SK-N-SH (cell line): Measurements from ENCODE around the gene RNF217. TPM values are rescaled to one million over a fixed set of nuclear protein-coding genes. Genes with fewer than 3 reads are reported as not detected.

Experiments
- CTCF ChIA-PET: fragments of 300-600, 350-600 bp; formaldehyde crosslinking; extraction: SDS; loops from one replicate; lab custom pipeline; 2021; lab: Yijun Ruan, JAX
- POLR2A ChIA-PET: fragments of 350-600 bp; sonication (Branson Sonifier 250); formaldehyde crosslinking; extraction: SDS; loops from one replicate; lab custom pipeline; 2020; ENCODE audit warnings: antibody characterized with exemption, inconsistent platforms; lab: Yijun Ruan, JAX
- DNase-seq: peaks from one replicate; pipeline ENCODE4 v3.0.0; 2012
- H2AFZ ChIP-seq: fragments of 200-600 bp; sonication (generic); 2 replicates; pipeline ENCODE4 v1.8.1; 2016; ENCODE audit warnings: antibody characterized with exemption, mild to moderate bottlenecking, low read depth
- H3F3A ChIP-seq: fragments of 200-600 bp; sonication (generic); replicated peaks from 2 replicates; pipeline ENCODE3; 2016; ENCODE audit warnings: antibody characterized with exemption, mild to moderate bottlenecking; ENCODE audit not compliant: insufficient read depth
- H3K27ac ChIP-seq, 2 experiments: fragments of 200-500 bp in 1 of 2; fragments of 200-600 bp in 1 of 2; sonication (Bioruptor generic) in 1 of 2; sonication (generic), shearing (Covaris generic) in 1 of 2; 2 replicates each; pipeline versions ENCODE4 v1.5.1 to v1.6.1; 2014 to 2016; ENCODE audit warnings: low read depth in 2 of 2, inconsistent platforms in 1 of 2, low read length in 1 of 2, mild to moderate bottlenecking in 1 of 2, mixed read lengths in 1 of 2
- H3K27me3 ChIP-seq: fragments of 200-600 bp; sonication (generic), shearing (Covaris generic); 2 replicates; pipeline ENCODE4 v1.6.1; 2016; ENCODE audit warnings: mixed run types; ENCODE audit not compliant: insufficient read depth
- H3K36me3 ChIP-seq, 2 experiments: fragments of 200-500 bp in 1 of 2; fragments of 200-600 bp in 1 of 2; sonication (Bioruptor generic) in 1 of 2; sonication (generic) in 1 of 2; replicated peaks in 1 of 2; 2 replicates each; pipeline versions ENCODE3 to v1.5.1; 2014 to 2016; ENCODE audit warnings: low read length in 1 of 2, mild to moderate bottlenecking in 1 of 2; ENCODE audit not compliant: insufficient read depth in 2 of 2, control insufficient read depth in 1 of 2
- H3K4me1 ChIP-seq, 2 experiments: fragments of 200-500 bp in 1 of 2; fragments of 200-600 bp in 1 of 2; sonication (Bioruptor generic) in 1 of 2; sonication (generic), shearing (Covaris generic) in 1 of 2; 2 replicates each; pipeline versions ENCODE4 v1.5.1 to v1.6.1; 2014 to 2016; ENCODE audit warnings: low read depth in 1 of 2, low read length in 1 of 2, mixed run types in 1 of 2; ENCODE audit not compliant: insufficient read depth in 2 of 2, control insufficient read depth in 1 of 2
- H3K4me2 ChIP-seq: fragments of 200-600 bp; sonication (generic), shearing (Covaris generic); 2 replicates; pipeline ENCODE4 v1.6.1; 2017; ENCODE audit warnings: mixed run types
- H3K4me3 ChIP-seq, 2 experiments: fragments of 200-500 bp in 1 of 2; fragments of 200-600 bp in 1 of 2; sonication (Bioruptor generic) in 1 of 2; sonication (generic), shearing (Covaris generic) in 1 of 2; 2 replicates each; pipeline versions ENCODE4 v1.5.1 to v1.8.1; 2014 to 2016; ENCODE audit warnings: low read depth in 2 of 2, inconsistent platforms in 1 of 2, low read length in 1 of 2, mild to moderate bottlenecking in 1 of 2, mixed read lengths in 1 of 2, moderate library complexity in 1 of 2
- H3K79me2 ChIP-seq: fragments of 200-600 bp; sonication (generic); 2 replicates; pipeline ENCODE4 v1.8.1; 2017; ENCODE audit warnings: mild to moderate bottlenecking; ENCODE audit not compliant: insufficient read depth
- H3K9ac ChIP-seq: fragments of 200-600 bp; sonication (generic); 2 replicates; pipeline ENCODE4 v1.6.1; 2017; ENCODE audit warnings: mixed run types
- H3K9me2 ChIP-seq: fragments of 200-600 bp; sonication (generic); 2 replicates; pipeline ENCODE4 v1.6.1; 2017; ENCODE audit warnings: mixed run types
- H3K9me3 ChIP-seq: fragments of 200-600 bp; sonication (generic); 2 replicates; pipeline ENCODE4 v1.6.1; 2017; ENCODE audit warnings: mixed run types, mild to moderate bottlenecking, moderate library complexity
- H4K20me1 ChIP-seq: fragments of 200-600 bp; sonication (generic); 2 replicates; pipeline ENCODE4 v1.6.1; 2017; ENCODE audit warnings: mild to moderate bottlenecking, mixed run types; ENCODE audit not compliant: insufficient read depth
- CHD2 ChIP-seq: fragments of 150-350 bp; IDR thresholded peaks from 2 replicates; pipeline ENCODE4 v1.6.1; 2018; ENCODE audit warnings: low read length; ENCODE audit not compliant: partially characterized antibody
- ELF1 ChIP-seq: IDR thresholded peaks from 2 replicates; pipeline ENCODE4 v1.4.0; 2012
- FOSL2 ChIP-seq: IDR thresholded peaks from 2 replicates; pipeline ENCODE4 v1.4.0; 2012; ENCODE audit warnings: low read depth, mild to moderate bottlenecking, moderate library complexity, borderline replicate concordance
- FOXJ3 ChIP-seq: sonication (generic); formaldehyde crosslinking; IDR thresholded peaks from 2 replicates; pipeline ENCODE4 v1.5.1; 2020; ENCODE audit warnings: mild to moderate bottlenecking, missing genetic modification reagents
- FOXM1 ChIP-seq: IDR thresholded peaks from 2 replicates; pipeline ENCODE4 v1.4.0; 2012; ENCODE audit warnings: low read depth, mild to moderate bottlenecking
- GABPA ChIP-seq: IDR thresholded peaks from 2 replicates; pipeline ENCODE4 v1.4.0; 2012; ENCODE audit warnings: low read depth, mild to moderate bottlenecking
- JUND ChIP-seq: IDR thresholded peaks from 2 replicates; pipeline ENCODE4 v1.4.0; 2012
- MEF2A ChIP-seq: IDR thresholded peaks from 2 replicates; pipeline ENCODE4 v1.4.0; 2012; ENCODE audit warnings: low read depth, borderline replicate concordance
- NRF1 ChIP-seq: IDR thresholded peaks from 2 replicates; pipeline ENCODE4 v1.6.1; 2012; ENCODE audit warnings: low read depth, mild to moderate bottlenecking, low read length
- RCOR1 ChIP-seq: fragments of 150-350 bp; IDR thresholded peaks from 2 replicates; pipeline ENCODE4 v1.6.1; 2017; ENCODE audit warnings: antibody characterized with exemption, low read length
- RFX5 ChIP-seq: IDR thresholded peaks from 2 replicates; pipeline ENCODE4 v1.6.1; 2012; ENCODE audit warnings: mild to moderate bottlenecking, improper control_type of control experiment, low read length
- RXRA ChIP-seq: IDR thresholded peaks from 2 replicates; pipeline ENCODE4 v1.4.0; 2012; ENCODE audit warnings: low read depth, mild to moderate bottlenecking, borderline replicate concordance
- SIN3A ChIP-seq: IDR thresholded peaks from 2 replicates; pipeline ENCODE4 v1.6.1; 2012; ENCODE audit warnings: low read depth, mild to moderate bottlenecking, low read length, moderate library complexity, borderline replicate concordance
- SMC3 ChIP-seq: IDR thresholded peaks from 2 replicates; pipeline ENCODE4 v1.6.1; 2012; ENCODE audit warnings: low read depth, low read length, improper control_type of control experiment
- TAF1 ChIP-seq: IDR thresholded peaks from 2 replicates; pipeline ENCODE4 v1.6.1; 2012; ENCODE audit warnings: low read depth, mild to moderate bottlenecking, low read length, moderate library complexity, borderline replicate concordance
- TCF12 ChIP-seq: IDR thresholded peaks from 2 replicates; pipeline ENCODE4 v1.4.0; 2012
- YY1 ChIP-seq: IDR thresholded peaks from 2 replicates; pipeline ENCODE4 v1.4.0; 2012; ENCODE audit warnings: low read depth, mild to moderate bottlenecking
- WGBS: methylation state at CpG from one replicate; pipeline ENCODE4 v1.1.6; 2017; ENCODE audit warnings: low lambda C conversion rate; 5-methylcytosine and 5-hydroxymethylcytosine counted together
- polyA plus RNA-seq, 3 experiments: library from polyadenylated mRNA; depleted of rRNA; stranded (reverse); fragments of >200 nt; gene quantifications; 2 replicates each; pipeline ENCODE4 v1.2.3, GENCODE V29; 2012
- TF ChIP-seq, protein P1 (sequence below): IDR thresholded peaks from 2 replicates; pipeline ENCODE4; 2012
- TF ChIP-seq, protein P2 (sequence below): IDR thresholded peaks from 2 replicates; pipeline ENCODE4 v1.4.0; 2012; ENCODE audit warnings: low read depth, borderline replicate concordance
- TF ChIP-seq, protein P3 (sequence below): IDR thresholded peaks from 2 replicates; pipeline ENCODE4 v1.4.0; 2012; ENCODE audit warnings: low read depth
- TF ChIP-seq, protein P4 (sequence below): fragments of 150-350 bp; IDR thresholded peaks from 2 replicates; pipeline ENCODE4 v1.6.1; 2016; ENCODE audit warnings: mild to moderate bottlenecking, low read depth, low read length

Gene RNF217
- polyA plus RNA-seq, 1 of the 3 experiments (the other 2 are of a cell fraction), result 0.28 TPM

DNA sequence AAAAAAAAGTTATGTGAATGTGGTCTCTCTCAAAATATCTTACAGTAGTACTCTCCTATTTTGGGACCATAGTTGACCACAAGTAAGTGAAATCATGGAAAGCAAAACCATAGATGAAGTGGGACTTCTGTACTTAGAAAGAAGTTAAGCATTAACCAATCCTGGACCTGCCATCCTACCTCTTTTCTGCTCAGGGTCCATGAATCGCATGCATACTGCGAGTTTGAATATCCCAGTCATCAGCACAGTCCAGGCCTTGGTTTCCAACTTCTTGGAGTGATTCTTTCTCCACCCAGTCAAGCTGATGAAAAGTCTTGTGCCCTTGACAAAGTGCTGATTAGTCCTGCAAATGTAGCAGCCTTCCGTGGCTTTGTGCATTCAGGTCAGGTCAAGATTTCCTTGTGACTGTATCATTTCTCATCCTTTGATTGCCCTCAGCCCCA, 46.0 kb downstream of the RNF217 start:
- Histone ChIP-seq H3K27ac (no peak overlapping the region), H3F3A (no peaks in the 10 kb centered on the region), H4K20me1 (no peaks in the 10 kb centered on the region), H3K9me2 (no peaks in the 10 kb centered on the region), H3K9ac (no peak overlapping the region), H3K36me3 (no peaks in the 10 kb centered on the region), H3K4me3 (no peak overlapping the region), H2AFZ (no peak overlapping the region), H3K4me1 (no peaks in the 10 kb centered on the region; a peak in 1 of 4 replicates), H3K4me2 (no peak overlapping the region), H3K9me3 (no peaks in the 10 kb centered on the region), H3K27me3 (no peaks in the 10 kb centered on the region), H3K79me2 (no peaks in the 10 kb centered on the region)
- no peak for DNase-seq
- TF ChIP-seq SIN3A (no peak), RFX5 (no peak), RXRA (no peak), FOXJ3 (CRISPR knock-in tag) (no peak), SMC3 (no peak), TCF12 (no peak), RCOR1 (no peak), FOSL2 (no peak), FOXM1 (no peak), YY1 (no peak), TAF1 (no peak), CHD2 (no peak), NRF1 (no peak), JUND (no peak), MEF2A (no peak), ELF1 (no peak)
- TF ChIP-seq, protein P1, sequence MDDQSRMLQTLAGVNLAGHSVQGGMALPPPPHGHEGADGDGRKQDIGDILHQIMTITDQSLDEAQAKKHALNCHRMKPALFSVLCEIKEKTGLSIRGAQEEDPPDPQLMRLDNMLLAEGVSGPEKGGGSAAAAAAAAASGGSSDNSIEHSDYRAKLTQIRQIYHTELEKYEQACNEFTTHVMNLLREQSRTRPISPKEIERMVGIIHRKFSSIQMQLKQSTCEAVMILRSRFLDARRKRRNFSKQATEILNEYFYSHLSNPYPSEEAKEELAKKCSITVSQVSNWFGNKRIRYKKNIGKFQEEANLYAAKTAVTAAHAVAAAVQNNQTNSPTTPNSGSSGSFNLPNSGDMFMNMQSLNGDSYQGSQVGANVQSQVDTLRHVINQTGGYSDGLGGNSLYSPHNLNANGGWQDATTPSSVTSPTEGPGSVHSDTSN, result no peak
- WGBS, result 8% methylated on average over 3 of the region's 3 CpGs
- ChIA-PET POLR2A (no interaction called here), CTCF (interaction anchor here (0.7 kb wide), 1 partner anchor 15 kb away, joined by 4 read pairs; no protein-coding TSS in a partner anchor)

DNA sequence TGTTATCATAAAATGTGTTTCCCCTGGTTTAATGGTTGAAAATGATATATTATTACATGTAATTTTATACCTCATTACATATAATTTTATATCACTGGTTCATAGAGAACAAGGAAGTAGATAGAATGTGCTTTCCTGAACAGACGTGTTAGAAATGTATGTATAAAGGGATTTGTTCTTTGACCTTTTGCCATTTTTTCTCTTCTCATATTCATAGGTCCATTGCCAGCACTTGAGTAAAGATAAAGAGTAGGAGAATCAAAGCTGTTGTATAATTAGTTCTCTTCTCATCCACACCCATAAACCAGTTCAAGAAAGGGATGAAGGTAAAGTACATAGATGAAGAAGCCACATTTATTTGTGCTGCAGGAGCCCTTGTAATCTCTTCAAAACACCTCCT, 46.7 kb downstream of the RNF217 start:
- H4K20me1 ChIP-seq, result no peaks in the 10 kb centered on the region
- DNase-seq, result no peak
- no peak overlapping the region for H3K9ac ChIP-seq
- no peaks in the 10 kb centered on the region for H3K9me2 ChIP-seq
- ChIA-PET CTCF (interaction anchor here (0.7 kb wide), 1 partner anchor 16 kb away, joined by 4 read pairs; no protein-coding TSS in a partner anchor), POLR2A (no interaction called here)
- H3K4me2 ChIP-seq, result no peak overlapping the region
- H3K36me3 ChIP-seq, result no peaks in the 10 kb centered on the region
- H3K27me3 ChIP-seq, result no peaks in the 10 kb centered on the region
- H3K79me2 ChIP-seq, result no peaks in the 10 kb centered on the region
- 23% methylated on average over 1 of the region's 1 CpG for WGBS
- H3K4me1 ChIP-seq, result peaks cover 0 to 4% of the 10 kb centered on the region in 2 experiments; a peak in 1 of 4 replicates
- no peak overlapping the region for H3K4me3 ChIP-seq
- no peak overlapping the region for H2AFZ ChIP-seq
- no peaks in the 10 kb centered on the region for H3F3A ChIP-seq
- no peaks in the 10 kb centered on the region for H3K9me3 ChIP-seq
- H3K27ac ChIP-seq, result no peak overlapping the region
- TF ChIP-seq GABPA, result no peak
- TF ChIP-seq MEF2A, result no peak
- TF ChIP-seq RFX5, result no peak
- TF ChIP-seq, protein P2, sequence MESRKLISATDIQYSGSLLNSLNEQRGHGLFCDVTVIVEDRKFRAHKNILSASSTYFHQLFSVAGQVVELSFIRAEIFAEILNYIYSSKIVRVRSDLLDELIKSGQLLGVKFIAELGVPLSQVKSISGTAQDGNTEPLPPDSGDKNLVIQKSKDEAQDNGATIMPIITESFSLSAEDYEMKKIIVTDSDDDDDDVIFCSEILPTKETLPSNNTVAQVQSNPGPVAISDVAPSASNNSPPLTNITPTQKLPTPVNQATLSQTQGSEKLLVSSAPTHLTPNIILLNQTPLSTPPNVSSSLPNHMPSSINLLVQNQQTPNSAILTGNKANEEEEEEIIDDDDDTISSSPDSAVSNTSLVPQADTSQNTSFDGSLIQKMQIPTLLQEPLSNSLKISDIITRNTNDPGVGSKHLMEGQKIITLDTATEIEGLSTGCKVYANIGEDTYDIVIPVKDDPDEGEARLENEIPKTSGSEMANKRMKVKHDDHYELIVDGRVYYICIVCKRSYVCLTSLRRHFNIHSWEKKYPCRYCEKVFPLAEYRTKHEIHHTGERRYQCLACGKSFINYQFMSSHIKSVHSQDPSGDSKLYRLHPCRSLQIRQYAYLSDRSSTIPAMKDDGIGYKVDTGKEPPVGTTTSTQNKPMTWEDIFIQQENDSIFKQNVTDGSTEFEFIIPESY, result no peak
- no peak for TF ChIP-seq FOXJ3 (CRISPR knock-in tag)
- TF ChIP-seq, protein P1, result no peak
- no peak for TF ChIP-seq FOXM1
- no peak for TF ChIP-seq CHD2
- no peak for TF ChIP-seq YY1
- TF ChIP-seq SIN3A, result no peak
- TF ChIP-seq RXRA, result no peak
- TF ChIP-seq, protein P3, sequence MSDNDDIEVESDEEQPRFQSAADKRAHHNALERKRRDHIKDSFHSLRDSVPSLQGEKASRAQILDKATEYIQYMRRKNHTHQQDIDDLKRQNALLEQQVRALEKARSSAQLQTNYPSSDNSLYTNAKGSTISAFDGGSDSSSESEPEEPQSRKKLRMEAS, result no peak
- TF ChIP-seq RCOR1, result no peak
- TF ChIP-seq, protein P4, sequence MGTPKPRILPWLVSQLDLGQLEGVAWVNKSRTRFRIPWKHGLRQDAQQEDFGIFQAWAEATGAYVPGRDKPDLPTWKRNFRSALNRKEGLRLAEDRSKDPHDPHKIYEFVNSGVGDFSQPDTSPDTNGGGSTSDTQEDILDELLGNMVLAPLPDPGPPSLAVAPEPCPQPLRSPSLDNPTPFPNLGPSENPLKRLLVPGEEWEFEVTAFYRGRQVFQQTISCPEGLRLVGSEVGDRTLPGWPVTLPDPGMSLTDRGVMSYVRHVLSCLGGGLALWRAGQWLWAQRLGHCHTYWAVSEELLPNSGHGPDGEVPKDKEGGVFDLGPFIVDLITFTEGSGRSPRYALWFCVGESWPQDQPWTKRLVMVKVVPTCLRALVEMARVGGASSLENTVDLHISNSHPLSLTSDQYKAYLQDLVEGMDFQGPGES, result no peak
